ENCODE measurements around the gene BLOC1S2.
"Not testable (repeated sequence)": the region's sequence is repeated elsewhere in the genome, so short reads cannot be mapped to it uniquely, and the experiment has no call there.

BLOC1S2 gene

DNA sequence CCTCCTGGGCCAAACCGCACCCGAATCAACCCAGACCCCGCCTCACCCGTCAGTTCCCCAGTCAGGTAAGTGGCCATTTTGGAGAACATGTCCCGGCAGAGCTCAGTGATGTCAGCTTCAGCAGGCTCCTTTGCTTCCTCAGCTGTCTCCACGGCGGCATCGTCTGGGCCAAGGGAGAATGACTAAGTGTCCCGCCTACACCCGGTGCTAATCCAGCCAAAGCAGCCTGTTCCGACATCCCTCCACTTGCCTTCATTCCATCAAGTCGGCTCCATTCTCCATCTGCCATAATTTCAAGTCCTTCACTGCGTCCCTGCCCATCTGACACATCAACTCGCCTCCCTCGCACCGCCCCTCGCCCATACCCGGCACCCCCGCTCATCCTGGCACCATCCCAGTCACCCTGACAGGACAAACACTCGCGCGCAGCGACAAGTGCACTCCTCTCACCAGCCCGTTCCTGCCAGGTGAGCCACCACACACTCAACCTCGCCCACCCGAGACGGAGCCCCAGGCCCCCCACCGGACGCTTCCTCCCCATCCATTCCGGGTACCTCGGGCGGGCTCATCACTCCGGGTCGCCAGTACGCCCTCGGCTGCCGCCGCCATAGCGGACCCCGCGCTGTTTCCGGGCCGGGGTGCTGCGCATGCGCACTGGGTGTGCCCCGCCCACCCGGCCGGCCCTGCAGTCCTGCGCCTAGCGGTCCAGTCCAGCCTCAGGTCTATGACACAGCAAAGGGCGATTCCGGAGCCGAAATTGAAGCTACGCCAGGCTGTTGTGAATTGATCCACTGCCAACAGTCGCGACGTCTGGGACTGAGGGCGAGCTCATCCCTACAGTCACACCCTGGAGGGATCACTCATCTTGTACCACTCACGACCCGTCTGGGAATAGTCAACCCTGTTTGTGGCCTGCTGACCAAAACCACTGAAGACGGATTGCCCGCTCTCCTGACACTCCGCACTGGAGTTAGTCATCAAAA is at the start of gene BLOC1S2:
Gene BLOC1S2, minus strand, starts transcription at position 630 of the 983 bp plus-strand sequence. Its CDS starts 21 bp downstream, at position 609.
- DNase-seq (ENCODE audit: low read depth in 4 of 4, low spot score in 1 of 4), result peak; percentile 70 to 82 (median 75)

DNA sequence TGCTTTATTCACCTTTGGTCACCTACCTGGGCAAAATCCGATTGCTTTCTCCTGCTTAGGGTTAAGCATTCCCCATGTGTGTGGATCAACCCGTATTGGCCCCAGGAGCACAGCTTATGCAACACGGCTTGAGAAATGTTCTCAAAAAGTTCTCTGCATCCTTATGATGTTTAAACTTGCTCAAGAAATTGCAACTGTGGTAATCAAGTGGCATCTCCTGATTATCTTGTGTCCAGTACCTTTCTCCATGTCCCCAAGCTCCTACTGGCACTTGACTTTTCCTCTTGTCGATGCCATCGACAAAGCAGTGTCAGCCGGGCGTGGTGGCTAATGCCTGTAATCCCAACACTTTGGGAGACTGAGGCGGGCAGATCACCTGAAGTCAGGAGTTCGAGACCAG is 48.3 kb upstream of the BLOC1S2 start:
- DNase-seq (ENCODE audit: low read depth in 4 of 4, low spot score in 1 of 4), result no peak

DNA sequence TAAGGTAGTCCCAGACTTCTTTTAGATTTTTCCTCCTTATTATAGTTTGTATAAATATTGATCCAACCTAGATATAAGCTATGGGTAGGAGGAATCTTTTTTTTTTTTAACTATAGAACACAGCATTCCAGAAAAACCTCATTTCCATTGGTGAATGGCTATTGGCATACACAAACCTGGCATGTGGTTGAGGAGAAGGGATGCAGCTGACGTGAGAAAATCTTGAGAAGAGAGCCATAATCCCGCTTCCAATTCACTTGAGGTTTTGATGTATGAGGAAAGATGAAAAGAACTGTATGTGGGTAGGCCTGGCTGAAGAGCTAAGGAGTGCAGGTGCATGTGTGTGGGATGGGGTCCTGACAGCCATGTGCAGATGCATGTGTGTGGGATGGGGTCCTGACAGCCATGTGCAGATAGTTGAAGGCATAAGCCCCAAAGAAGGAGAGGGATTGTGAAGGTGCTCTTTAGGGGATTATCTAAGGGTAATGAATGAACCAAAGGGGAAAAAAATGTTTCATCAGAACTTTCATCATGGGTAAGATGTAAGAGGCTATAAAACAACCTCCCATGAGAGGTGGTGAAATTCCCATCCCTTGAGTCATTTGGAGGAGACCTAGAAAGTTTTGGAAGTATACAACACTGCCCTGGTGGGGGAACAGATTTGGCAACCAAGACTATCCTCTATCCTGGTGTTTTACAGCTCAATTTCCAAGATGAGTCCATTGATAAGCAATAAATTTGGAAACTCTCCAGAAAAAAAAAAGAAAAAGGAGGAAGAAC is 47.4 kb upstream of the BLOC1S2 start:
- no peak for DNase-seq (ENCODE audit: low read depth in 4 of 4, low spot score in 1 of 4)

DNA sequence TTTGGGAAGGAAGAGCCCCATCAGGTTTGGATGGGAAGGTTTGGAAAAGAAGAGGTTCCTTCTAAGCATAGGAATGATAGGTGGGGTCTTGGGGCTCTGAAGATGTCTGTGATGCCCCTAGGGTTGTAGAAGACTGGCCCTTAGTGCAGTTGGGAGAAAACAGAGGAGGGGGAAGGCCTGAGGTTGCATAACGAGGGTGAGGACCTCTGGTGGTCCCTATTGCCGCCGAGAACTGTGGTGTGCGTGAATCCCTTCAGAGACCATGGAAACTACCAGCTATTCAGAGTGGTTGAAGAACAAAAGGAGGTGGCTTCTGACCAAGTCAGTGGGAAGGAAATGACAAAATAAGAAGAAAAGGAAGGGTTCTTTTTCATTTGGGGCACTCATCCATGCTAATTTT is 46.6 kb upstream of the BLOC1S2 start:
- DNase-seq (ENCODE audit: low read depth in 4 of 4, low spot score in 1 of 4), result no peak

DNA sequence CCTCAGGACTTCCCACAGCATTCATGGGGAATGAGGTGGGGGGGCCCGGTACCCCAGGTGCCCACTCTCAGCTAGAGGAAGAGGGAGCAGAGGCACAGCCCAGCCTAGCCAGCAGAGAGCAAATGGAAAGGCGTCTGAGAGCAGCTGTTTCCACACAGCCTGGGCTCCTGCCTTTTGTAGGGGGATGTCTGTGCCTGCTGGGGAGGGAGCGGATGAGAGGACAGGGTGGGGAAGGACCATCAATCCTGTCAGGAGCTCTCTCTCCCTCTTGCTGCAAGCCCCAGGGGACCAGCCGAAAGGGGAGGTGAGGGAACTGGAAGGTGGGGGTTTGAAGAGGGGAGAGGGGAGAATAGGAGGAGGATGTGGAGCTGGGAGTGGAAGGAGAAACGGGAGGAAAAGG is 43.6 kb upstream of the BLOC1S2 start, which contains the start of gene PKD2L1:
Gene PKD2L1, minus strand, starts transcription at position 150 of the 400 bp plus-strand sequence. Its CDS starts 125 bp downstream, at position 25.
- no peak for DNase-seq (ENCODE audit: low read depth in 4 of 4, low spot score in 1 of 4)

DNA sequence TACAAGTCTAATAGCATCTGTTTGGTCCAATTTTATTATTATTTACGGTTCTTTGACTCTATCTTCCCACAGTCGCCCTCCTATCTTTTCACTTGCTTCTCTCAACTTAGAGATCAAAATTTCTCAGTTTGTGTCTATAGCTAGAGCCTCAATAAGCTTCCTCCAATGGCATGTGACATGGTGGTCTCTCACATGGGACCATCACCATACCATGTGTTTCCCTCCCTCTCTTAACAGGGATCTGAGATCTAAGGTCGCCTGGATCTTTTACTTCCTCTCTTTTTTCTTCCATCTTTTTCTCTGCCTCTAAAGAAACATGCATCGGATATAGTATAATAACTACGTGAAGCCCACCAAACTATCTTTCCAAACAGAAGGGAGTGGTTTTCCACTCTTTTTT is 41.7 kb upstream of the BLOC1S2 start:
- DNase-seq (ENCODE audit: low read depth in 4 of 4, low spot score in 1 of 4), result no peak

DNA sequence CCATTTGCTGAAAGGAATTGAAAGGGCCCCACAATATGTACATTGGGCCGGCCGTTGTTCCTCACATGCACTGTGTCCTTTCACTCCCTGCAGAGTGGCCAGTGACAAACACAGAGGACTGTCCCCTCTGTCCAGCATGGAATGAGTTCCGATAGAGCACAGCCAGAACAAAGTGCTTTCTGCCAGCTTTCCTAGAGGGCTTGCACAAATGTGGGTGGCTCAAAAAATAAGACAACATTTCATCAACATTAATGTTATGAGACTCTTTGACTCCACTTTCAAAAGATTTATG is 41.2 kb upstream of the BLOC1S2 start:
- no peak for DNase-seq (ENCODE audit: low read depth in 4 of 4, low spot score in 1 of 4)

DNA sequence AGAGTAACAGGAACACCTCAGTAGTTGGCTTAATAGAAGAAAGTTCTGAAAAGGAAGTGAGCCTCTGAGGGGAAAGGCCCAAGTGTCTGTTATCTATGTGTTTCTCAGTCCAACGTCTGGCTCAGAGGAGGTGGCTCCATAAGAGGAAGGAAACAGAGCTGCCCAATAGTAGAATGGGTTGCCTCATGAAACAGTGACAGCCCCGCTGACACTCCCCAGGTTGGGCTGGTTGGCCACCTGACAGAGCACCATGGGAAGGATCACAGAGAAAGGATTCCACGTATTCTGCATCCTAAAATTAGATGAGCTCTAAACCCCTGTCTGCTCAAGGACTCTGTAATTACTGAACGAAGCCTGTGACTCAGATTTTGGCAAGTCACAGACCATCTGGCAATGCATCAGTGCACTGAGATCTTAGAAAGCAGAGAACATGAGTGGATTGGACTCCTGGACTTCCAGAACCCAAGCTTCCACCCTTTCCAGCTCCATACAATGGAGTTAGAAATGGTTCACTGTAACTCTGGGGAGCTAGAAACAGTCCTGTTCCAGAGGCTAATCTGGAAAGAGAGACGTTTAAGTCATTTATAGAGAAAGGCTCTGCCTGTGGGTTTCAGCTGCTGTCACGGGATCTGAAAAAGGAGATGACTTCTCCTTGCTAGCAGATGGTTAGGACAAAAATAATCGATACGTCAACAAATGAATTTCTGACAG is 40.7 kb upstream of the BLOC1S2 start:
- DNase-seq (ENCODE audit: low read depth in 4 of 4, low spot score in 1 of 4), result no peak

DNA sequence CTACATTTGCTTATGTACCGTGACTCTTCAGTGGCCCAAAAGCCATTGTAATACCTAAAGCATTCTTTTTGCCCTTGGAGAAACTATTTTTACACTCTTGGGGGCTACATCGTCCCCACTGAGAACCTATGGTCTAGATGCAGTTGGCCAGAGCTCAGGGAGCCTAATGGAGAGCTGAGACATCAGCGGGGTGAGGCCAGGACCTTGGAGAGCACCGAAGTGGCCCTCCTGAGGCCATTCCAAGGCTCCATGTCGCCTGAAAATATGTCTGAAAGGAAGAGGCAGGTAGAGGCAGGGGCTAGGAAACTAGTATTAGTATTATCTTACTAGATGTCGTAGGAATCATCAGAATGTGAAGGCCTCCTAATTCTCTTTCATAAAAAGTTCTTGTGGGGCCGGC is 38.7 kb upstream of the BLOC1S2 start:
- no peak for DNase-seq (ENCODE audit: low read depth in 4 of 4, low spot score in 1 of 4)

DNA sequence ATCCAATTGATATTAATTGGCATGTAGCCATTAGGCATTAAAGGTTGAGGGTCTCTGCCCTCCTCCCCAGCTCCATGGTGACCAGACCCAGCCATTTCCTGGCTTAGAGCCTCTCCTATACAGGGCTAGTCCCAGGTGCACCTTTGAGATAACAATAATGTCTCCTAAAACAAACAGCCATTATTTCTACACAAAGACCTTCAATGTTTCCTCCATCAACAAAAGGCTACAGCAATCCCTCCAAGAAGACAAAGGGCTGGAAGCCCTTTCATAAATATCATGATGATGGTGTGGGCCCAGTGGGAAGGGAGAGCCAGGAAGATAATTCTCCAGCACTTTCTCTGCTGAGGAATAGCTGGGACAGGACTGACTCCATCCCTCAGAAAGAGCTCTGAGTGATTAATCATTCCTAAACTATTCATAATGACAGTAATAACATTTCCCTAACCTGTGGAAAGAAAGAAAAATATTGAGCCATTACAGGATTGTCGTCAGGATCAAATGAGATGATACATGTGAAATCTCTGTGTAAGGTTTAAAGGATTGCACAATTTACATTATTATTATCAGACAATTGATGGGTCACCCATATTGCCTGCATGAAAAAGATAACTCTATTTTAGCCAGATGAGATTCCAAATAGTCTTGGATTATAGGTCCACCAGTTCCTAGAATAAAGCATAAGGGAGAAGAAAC is 33.4 kb upstream of the BLOC1S2 start:
- no peak for DNase-seq (ENCODE audit: low read depth in 4 of 4, low spot score in 1 of 4)

DNA sequence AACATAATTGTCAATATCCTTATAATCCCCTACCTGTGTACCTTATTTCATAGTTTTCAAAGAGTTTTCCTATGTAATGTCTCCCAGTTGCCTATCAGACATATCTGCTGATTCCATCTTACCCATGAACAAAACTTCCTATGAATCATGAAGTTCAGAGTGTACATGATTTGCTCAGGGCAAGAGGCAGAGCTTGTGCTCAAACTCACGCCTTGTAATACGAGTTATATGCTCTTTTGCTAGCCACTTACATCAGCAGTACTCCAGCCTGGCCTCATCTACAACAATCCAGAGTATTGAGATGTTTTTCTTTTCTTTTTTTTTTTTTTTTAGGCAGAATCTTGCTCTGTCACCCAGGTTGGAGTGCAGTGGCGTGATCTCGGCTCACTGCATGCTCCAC is 31.7 kb upstream of the BLOC1S2 start:
- no peak for DNase-seq (ENCODE audit: low read depth in 4 of 4, low spot score in 1 of 4)

DNA sequence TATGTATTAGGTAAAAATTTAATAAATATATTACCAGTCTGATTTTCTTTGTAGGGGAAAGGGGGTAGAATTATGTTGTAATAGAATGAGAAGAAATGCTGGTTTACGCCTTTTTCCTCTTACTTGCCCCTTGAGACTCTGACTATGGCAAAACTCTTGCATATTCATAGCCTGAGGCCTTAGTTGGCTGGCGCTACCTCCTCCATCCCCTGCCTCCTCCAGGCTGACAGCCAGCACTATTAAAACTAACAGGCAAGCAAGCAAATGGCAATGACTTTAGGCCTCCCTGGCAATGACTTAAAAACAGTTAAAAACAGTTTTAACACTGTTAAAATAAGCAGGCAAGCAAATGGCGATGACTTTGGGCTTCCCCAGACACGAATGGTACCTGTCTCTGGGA is 29.1 kb upstream of the BLOC1S2 start:
- no peak for DNase-seq (ENCODE audit: low read depth in 4 of 4, low spot score in 1 of 4)

DNA sequence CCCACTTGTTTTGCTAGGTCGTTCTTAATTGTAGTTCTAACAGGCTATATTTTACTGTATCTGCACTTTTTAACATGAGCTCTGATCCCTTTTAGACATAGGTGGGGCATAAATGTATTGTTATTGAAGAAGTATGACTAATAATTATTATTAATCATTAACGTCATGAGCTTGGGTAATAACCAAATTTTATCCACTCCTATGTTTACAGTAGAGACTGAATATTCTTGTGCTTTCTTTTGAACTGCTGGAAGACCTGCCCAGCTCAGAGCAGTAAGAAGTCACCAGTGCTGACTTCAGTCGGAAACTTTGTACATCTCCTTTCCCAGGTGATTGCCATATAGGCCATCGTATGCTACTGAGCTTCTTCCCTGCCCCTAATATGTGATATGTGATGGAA is 24.8 kb upstream of the BLOC1S2 start:
- no peak for DNase-seq (ENCODE audit: low read depth in 4 of 4, low spot score in 1 of 4)

DNA sequence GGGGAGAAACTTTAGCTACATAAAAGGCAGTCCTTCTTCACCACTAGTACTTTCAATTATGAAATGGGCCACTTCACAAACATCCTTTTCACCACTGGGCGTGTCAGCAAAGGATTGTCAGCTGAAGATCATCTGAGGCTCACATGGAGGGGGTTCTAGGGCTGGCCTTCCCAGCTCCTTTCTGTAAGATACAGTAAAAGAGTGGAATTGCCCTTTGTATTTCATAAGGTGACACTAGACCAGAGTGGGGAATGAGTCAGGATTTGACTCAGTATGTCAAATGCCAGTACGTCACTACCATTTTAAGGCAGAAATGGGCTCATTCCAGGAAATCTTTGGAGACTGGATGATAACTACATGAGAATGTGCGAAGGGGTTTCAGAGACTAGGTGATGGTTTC is 21.2 kb upstream of the BLOC1S2 start:
- no peak for DNase-seq (ENCODE audit: low read depth in 4 of 4, low spot score in 1 of 4)

DNA sequence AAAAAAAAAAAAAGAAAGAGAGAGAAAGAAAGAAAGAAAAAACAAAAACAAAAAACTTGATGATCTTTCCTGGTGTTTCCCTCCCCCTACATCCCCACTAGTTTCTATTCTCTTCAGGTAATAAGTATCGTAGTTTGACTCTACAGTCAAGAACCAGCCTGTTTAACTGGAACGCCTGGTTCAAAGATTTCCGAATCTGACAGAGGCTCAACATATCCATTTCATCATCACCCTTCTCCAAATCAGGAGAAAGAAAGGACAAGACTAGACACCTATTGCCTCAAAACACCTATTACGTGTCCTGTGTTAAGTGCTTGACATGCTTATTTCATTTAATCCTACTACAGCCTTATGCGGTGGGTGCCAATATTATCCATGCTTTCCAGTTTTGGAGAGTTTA is 20.4 kb upstream of the BLOC1S2 start:
- DNase-seq (ENCODE audit: low read depth in 4 of 4, low spot score in 1 of 4), result no peak

DNA sequence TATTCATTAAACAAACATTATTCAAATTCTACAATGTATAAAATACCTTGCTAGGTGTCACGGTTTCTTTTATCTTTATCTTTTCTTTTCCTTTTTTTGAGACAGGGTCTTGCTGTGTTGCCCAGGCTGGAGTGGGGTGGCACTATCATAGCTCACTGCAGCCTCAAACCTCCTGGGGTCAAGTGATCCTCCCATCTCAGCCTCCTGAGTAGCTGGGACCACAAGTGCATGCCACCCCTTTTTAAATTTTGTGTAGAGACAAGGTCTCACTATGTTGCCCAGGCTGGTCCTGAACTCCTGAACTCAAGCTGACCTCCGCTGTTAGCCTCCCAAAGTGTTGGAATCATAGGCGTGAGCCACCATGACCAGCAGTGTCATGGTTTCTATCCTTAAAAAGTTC is 17.9 kb upstream of the BLOC1S2 start:
- DNase-seq (ENCODE audit: low read depth in 4 of 4, low spot score in 1 of 4), result no peak

DNA sequence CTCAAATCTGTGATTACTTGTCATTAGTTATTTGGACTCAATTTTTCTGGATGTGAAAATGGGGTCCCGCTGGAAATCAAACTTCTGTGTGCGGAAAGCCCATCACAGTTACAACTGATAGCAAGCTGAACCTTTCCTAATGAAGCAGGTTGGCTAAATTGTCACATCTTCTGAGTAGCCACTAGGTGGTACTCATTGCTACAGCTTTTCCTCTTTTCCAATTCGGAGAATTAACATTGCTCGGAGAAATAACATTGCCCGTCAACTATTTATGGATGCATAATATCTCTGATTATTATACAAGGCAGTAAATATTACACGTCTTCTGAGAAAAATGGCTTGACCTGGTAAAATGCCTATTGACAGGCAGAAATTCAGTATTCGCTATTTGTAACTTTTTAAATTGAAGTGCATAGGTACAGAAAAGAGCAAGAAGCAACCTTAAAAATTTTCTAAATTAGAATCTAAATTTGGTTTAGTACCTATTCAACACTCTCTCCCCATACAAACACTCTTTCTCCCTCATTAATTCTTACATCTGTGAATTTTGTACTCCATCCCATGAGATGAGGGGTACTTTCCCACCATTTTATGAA is 17.3 kb upstream of the BLOC1S2 start:
- DNase-seq (ENCODE audit: low read depth in 4 of 4, low spot score in 1 of 4), result no peak

DNA sequence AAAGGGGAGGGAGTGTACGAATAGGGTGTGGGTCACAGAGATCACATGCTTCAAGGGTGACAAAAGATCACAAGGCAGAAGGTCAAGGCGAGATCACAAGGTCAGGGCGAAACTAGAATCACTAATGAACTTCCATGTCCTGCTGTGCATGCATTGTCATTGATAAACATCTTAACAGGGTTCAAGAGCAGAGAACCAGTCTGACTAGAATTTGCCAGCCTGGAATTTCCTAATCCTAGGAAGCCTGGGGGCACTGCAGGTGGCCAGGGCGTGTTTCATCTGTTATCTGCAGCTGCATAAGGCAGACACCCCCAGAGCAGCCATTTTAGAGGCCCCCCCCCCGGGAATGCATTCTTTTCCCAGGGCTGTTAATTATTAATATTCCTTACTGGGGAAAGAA is 14.6 kb upstream of the BLOC1S2 start:
- DNase-seq (ENCODE audit: low read depth in 4 of 4, low spot score in 1 of 4), result not testable (repeated sequence)

DNA sequence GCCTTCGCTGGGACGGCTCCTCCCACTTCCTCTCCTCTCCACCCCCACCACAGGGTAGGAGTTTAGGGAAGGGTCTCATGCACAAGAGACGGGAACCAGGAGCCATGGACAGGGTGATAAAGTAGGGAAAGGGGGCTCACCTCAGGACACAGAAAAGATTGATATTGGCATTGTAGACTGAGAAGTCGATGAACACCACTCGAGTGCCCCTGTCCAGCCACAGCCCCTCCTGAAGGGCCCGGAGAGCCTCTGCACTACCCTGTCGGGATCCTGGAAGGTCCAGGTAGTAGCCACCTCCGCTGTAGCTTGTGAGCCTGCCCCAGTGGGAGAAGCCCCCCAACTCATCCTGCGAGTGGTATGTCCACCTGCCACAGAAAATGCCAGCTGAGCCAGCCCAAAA is 10.8 kb upstream of the BLOC1S2 start:
- no peak for DNase-seq (ENCODE audit: low read depth in 4 of 4, low spot score in 1 of 4)

DNA sequence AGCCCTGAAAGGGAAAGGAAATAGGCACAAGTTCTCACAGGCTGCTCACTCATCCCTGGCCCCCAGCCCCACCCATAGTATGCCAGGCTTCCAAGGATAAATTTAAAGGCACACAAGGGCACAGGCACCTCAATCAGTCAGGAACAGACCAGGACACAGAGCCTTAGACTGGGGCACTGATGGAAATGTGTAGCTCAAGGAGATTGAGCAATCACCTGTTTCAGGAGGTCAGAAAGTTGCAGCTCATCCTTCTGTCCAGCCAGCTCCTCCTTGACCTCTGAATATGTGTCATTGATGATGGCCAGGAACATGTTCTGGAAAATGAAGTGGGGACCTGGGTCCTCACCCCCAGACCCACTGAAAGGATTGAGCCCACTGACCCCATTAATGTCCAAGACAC is 6.6 kb upstream of the BLOC1S2 start:
- DNase-seq (ENCODE audit: low read depth in 4 of 4, low spot score in 1 of 4), result no peak

DNA sequence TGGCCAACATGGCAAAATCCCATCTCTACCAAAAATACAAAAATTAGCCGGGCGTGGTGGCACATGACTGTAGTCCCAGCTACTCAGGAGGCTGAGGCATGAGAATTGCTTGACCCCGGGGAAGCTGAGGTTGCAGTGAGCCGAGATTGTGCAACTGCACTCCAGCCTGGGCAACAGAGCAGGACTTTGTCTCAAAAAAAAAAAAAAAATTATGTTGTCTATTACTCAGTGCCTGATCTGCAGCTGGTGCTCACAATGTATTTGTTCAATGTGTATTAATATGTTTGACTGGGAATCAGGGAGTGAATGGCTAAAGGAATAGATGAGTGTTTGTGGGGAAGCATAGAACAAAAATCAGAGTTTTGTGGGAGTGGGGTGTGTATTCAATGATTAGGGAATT is 5.8 kb upstream of the BLOC1S2 start:
- not testable (repeated sequence) for DNase-seq (ENCODE audit: low read depth in 4 of 4, low spot score in 1 of 4)

Data from stimulated activated CD4-positive, alpha-beta T cell treated with anti-CD3 and anti-CD28 coated beads, Interleukin-1b, Interleukin-23, amount 100 ng/mL, for 24 hours (primary cell).